ENCODE results near the gene ARL14EPL.
"Not testable (repeated sequence)": the region's sequence is repeated elsewhere in the genome, so short reads cannot be mapped to it uniquely, and the experiment has no call there.

DNA sequence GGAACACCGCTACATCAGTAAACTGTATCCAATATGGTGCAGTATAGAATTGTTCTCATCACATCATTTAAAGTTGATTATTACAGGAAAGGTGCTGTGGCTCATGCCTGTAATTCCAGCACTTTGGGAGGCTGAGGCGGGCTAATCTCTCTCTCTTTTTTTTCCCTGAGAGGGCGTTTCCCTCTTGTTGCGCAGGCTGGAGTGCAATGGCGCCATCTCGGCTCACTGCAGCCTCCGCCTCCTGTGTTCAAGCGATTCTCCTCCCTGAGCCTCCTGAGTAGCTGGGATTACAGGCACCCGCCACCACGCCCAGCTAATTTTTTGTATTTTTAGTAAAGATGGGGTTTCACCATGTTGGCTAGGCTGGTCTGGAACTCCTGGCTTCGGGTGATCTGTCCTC lies 54.0 kb downstream of the ARL14EPL start:
- TF ChIP-seq, protein P1, sequence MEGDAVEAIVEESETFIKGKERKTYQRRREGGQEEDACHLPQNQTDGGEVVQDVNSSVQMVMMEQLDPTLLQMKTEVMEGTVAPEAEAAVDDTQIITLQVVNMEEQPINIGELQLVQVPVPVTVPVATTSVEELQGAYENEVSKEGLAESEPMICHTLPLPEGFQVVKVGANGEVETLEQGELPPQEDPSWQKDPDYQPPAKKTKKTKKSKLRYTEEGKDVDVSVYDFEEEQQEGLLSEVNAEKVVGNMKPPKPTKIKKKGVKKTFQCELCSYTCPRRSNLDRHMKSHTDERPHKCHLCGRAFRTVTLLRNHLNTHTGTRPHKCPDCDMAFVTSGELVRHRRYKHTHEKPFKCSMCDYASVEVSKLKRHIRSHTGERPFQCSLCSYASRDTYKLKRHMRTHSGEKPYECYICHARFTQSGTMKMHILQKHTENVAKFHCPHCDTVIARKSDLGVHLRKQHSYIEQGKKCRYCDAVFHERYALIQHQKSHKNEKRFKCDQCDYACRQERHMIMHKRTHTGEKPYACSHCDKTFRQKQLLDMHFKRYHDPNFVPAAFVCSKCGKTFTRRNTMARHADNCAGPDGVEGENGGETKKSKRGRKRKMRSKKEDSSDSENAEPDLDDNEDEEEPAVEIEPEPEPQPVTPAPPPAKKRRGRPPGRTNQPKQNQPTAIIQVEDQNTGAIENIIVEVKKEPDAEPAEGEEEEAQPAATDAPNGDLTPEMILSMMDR (conservative IDR thresholded peaks at IDR 0.05; ENCODE audit: low read length): not testable (repeated sequence)
- TF ChIP-seq EZH2phosphoT487 (IDR thresholded peaks at IDR 0.05; ENCODE audit: borderline replicate concordance): not testable (repeated sequence)

All from Loucy (cell line).